ENCODE measurements around the gene VPS35.
"Not testable (repeated sequence)": the region's sequence is repeated elsewhere in the genome, so short reads cannot be mapped to it uniquely, and the experiment has no call there.

The VPS35 gene

GRCh38 chr16:46658925-46659324 lies 30.1 kb downstream of the VPS35 start:
- no peak for DNase-seq (ENCODE audit: low spot score)

GRCh38 chr16:46651305-46651704 lies 37.7 kb downstream of the VPS35 start:
- no peak for DNase-seq (ENCODE audit: low spot score)

GRCh38 chr16:46650254-46650623 lies 38.7 kb downstream of the VPS35 start:
- DNase-seq (ENCODE audit: low spot score) = no peak

- no peak for DNase-seq (ENCODE audit: low spot score)
These were observed 39.3 kb downstream of the VPS35 start for GRCh38 chr16:46649588-46650253.

- no peak for DNase-seq (ENCODE audit: low spot score)
These were observed 40.3 kb downstream of the VPS35 start for GRCh38 chr16:46648656-46649055.

- DNase-seq (ENCODE audit: low spot score) = no peak
These were observed 49.7 kb downstream of the VPS35 start for GRCh38 chr16:46638947-46639925.

- no peak for DNase-seq (ENCODE audit: low spot score)
These were observed 55.9 kb downstream of the VPS35 start for GRCh38 chr16:46632778-46633733.

GRCh38 chr16:46629331-46630219 lies 59.4 kb downstream of the VPS35 start:
- DNase-seq (ENCODE audit: low spot score) = no peak

- DNase-seq (ENCODE audit: low spot score) = no peak
These were observed 61.2 kb downstream of the VPS35 start for GRCh38 chr16:46627746-46628145.

- not testable (repeated sequence) for DNase-seq (ENCODE audit: low spot score)
These were observed 62.3 kb downstream of the VPS35 start for GRCh38 chr16:46626681-46627080.

- DNase-seq (ENCODE audit: low spot score) = not testable (repeated sequence)
These were observed 64.1 kb downstream of the VPS35 start for GRCh38 chr16:46624862-46625261.

GRCh38 chr16:46623707-46624106 lies 65.3 kb downstream of the VPS35 start:
- DNase-seq (ENCODE audit: low spot score) = not testable (repeated sequence)

- not testable (repeated sequence) for DNase-seq (ENCODE audit: low spot score)
These were observed 65.7 kb downstream of the VPS35 start for GRCh38 chr16:46623246-46623645.

GRCh38 chr16:46621934-46622676 lies 66.9 kb downstream of the VPS35 start:
- no peak for DNase-seq (ENCODE audit: low spot score)

- DNase-seq (ENCODE audit: low spot score) = peak; percentile 89
These were observed 67.7 kb downstream of the VPS35 start, which contains the start of gene SHCBP1 for GRCh38 chr16:46621006-46621933. SHCBP1 (minus strand) TSS chr16:46621379; CDS start chr16:46621359, 20 bp downstream.

- DNase-seq (ENCODE audit: low spot score) = no peak
These were observed 68.5 kb downstream of the VPS35 start for GRCh38 chr16:46620266-46621005.

GRCh38 chr16:46618516-46618915 lies 70.5 kb downstream of the VPS35 start:
- DNase-seq (ENCODE audit: low spot score) = no peak

GRCh38 chr16:46614006-46614405 lies 75.0 kb downstream of the VPS35 start:
- no peak for DNase-seq (ENCODE audit: low spot score)

All from left forelimb (tissue), 1 donor.